AG04449 (cell line): ENCODE data around the gene RELB.

Experiments
- CTCF ChIA-PET: fragments of 350-600 bp; formaldehyde crosslinking; extraction: SDS; loops from one replicate; lab custom pipeline; 2021; ENCODE audit warnings: antibody characterized with exemption; lab: Yijun Ruan, JAX
- POLR2A ChIA-PET: fragments of 400-600, 350-600 bp; formaldehyde crosslinking; extraction: SDS; loops from one replicate; lab custom pipeline; 2020; ENCODE audit warnings: antibody characterized with exemption, inconsistent platforms; lab: Yijun Ruan, JAX
- DNase-seq: peaks from one replicate; pipeline ENCODE4 v3.0.0-alpha.2; 2010; ENCODE audit warnings: low read depth, low spot score
- H3K4me3 ChIP-seq: 2 replicates; pipeline ENCODE4 v1.5.1; 2011; ENCODE audit warnings: low read depth, mild to moderate bottlenecking, control low read depth, low read length
- CTCF ChIP-seq: IDR thresholded peaks from one replicate; pipeline ENCODE4 v1.5.1; 2011; ENCODE audit warnings: mild to moderate bottlenecking, moderate library complexity, low read length, control low read depth, inconsistent platforms; ENCODE audit not compliant: insufficient read depth; ENCODE audit errors: missing control alignments

Gene RELB

GRCh38 chr19:45082170-45082569, 80.9 kb downstream of the RELB start:
- DNase-seq = no peak
- ChIA-PET POLR2A (no interaction called here), CTCF (no interaction called here)
- H3K4me3 ChIP-seq = no peak overlapping the region
- no peak for TF ChIP-seq CTCF

- TF ChIP-seq CTCF = no peak
- POLR2A ChIA-PET = no interaction called here
- CTCF ChIA-PET = no interaction called here
- no peak overlapping the region for H3K4me3 ChIP-seq
- DNase-seq = no peak
Measured at GRCh38 chr19:45086480-45086879, 85.2 kb downstream of the RELB start.

GRCh38 chr19:45087531-45087930, 86.3 kb downstream of the RELB start:
- TF ChIP-seq CTCF = no peak
- no peak overlapping the region for H3K4me3 ChIP-seq
- ChIA-PET POLR2A (interaction anchor here (0.5 kb wide), 1 partner anchor 9 kb away, joined by 3 read pairs; no protein-coding TSS in a partner anchor), CTCF (interaction anchor here (2.0 kb wide), 1 partner anchor 38 kb away, joined by 5 read pairs; no protein-coding TSS in a partner anchor)
- DNase-seq = no peak
